Lower leg skin (tissue), 3 donors: ENCODE results near the gene FMNL2.

Experiments used
- POLR2A ChIP-seq, 2 donors: fragments of 450-650 bp; IDR thresholded peaks; one replicate each; pipeline ENCODE4 v1.6.1; 2016 to 2017; ENCODE audit warnings: antibody characterized with exemption in 2 of 2, mild to moderate bottlenecking in 1 of 2, moderate library complexity in 1 of 2
- TF ChIP-seq, protein P1 (sequence below), 3 donors: fragments of 450-650 bp; IDR thresholded peaks; one replicate each; pipeline ENCODE4 v1.5.1; 2016; ENCODE audit warnings: antibody characterized with exemption in 3 of 3, mild to moderate bottlenecking in 3 of 3, moderate library complexity in 2 of 3

DNA sequence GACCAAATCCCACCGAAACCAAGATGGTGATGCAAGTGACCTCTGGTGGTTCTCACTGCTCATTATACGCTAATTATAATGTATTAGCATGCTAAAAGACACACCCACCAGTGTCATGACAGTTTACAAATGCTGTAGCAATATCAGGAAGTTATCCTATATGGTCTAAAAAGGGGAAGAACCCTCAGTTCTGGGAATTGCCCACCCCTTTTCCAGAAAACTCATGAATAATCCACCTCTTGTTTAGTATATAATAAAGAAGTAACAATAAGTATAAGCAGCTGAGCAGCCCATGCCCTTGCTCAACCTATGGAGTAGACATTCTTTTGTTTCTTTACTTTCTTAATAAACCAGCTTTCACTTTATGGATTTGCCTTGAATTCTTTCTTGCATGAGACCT, 31.0 kb upstream of the FMNL2 start:
- TF ChIP-seq, protein P1, sequence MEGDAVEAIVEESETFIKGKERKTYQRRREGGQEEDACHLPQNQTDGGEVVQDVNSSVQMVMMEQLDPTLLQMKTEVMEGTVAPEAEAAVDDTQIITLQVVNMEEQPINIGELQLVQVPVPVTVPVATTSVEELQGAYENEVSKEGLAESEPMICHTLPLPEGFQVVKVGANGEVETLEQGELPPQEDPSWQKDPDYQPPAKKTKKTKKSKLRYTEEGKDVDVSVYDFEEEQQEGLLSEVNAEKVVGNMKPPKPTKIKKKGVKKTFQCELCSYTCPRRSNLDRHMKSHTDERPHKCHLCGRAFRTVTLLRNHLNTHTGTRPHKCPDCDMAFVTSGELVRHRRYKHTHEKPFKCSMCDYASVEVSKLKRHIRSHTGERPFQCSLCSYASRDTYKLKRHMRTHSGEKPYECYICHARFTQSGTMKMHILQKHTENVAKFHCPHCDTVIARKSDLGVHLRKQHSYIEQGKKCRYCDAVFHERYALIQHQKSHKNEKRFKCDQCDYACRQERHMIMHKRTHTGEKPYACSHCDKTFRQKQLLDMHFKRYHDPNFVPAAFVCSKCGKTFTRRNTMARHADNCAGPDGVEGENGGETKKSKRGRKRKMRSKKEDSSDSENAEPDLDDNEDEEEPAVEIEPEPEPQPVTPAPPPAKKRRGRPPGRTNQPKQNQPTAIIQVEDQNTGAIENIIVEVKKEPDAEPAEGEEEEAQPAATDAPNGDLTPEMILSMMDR (IDR thresholded peaks at IDR 0.05): no peak
- TF ChIP-seq POLR2A (IDR thresholded peaks at IDR 0.05): no peak
